Measurements from ENCODE around the gene MMP17.

GRCh38 chr12:131841547-131841946 lies 13.4 kb downstream of the MMP17 start:
- TF ChIP-seq EZH2 (IDR thresholded peaks at IDR 0.05; ENCODE audit: low read length) (no peak), CTCF (optimal IDR thresholded peaks at IDR 0.05 in 1 of 3, IDR thresholded peaks at IDR 0.05 in 1 of 3, conservative IDR thresholded peaks at IDR 0.05 in 1 of 3; ENCODE audit: extremely low read depth in 1 of 3, insufficient read depth in 2 of 3, low read length in 3 of 3) (no peak)
